ENCODE measurements around the gene KRT77.

- TF ChIP-seq CTCF (IDR thresholded peaks at IDR 0.05) (no peak), POLR2A (IDR thresholded peaks at IDR 0.05) (no peak), POLR2AphosphoS5 (IDR thresholded peaks at IDR 0.05) (no peak), EP300 (IDR thresholded peaks at IDR 0.05) (no peak)
Observed at GRCh38 chr12:52721838-52722470, 18.6 kb upstream of the KRT77 start.

Data from stomach (tissue), 4 donors.